Left kidney (tissue), 2 donors: ENCODE data around the gene SERF2. TPM values are rescaled to one million over a fixed set of nuclear protein-coding genes. Genes with fewer than 3 reads are reported as not detected.
A peak's percentile ranks its signal among the peaks of the same experiment; 100 is the strongest.
"Not testable (repeated sequence)": the region's sequence is repeated elsewhere in the genome, so short reads cannot be mapped to it uniquely, and the experiment has no call there.

ENCODE experiments used
- DNase-seq: peaks from one replicate; pipeline ENCODE4 v3.0.0-alpha.2; 2013
- polyA plus RNA-seq: library from polyadenylated mRNA; unstranded; fragments of 120-200 nt; gene quantifications from one replicate; pipeline ENCODE4 v1.2.1, GENCODE V29; 2013; ENCODE audit not compliant: insufficient read length

Gene SERF2
- polyA plus RNA-seq, 1 donor: 529 TPM

- no peak for DNase-seq
Measured at GRCh38 chr15:43826029-43826507, 33.9 kb downstream of the SERF2 start.

GRCh38 chr15:43826508-43827341, 34.6 kb downstream of the SERF2 start, which contains the start of gene WDR76:
Gene WDR76, plus strand, starts transcription at chr15:43827002. Its CDS starts 31 bp downstream, at chr15:43827033.
- DNase-seq: peak; percentile 82

GRCh38 chr15:43828061-43828657, 36.0 kb downstream of the SERF2 start:
- DNase-seq: peak; percentile 3

- not testable (repeated sequence) for DNase-seq
Measured at GRCh38 chr15:43829951-43830540, 37.9 kb downstream of the SERF2 start.

GRCh38 chr15:43830691-43831275, 38.7 kb downstream of the SERF2 start:
- DNase-seq: not testable (repeated sequence)

- DNase-seq: not testable (repeated sequence)
Measured at GRCh38 chr15:43831519-43832052, 39.5 kb downstream of the SERF2 start.

- DNase-seq: not testable (repeated sequence)
Measured at GRCh38 chr15:43832485-43832884, 40.4 kb downstream of the SERF2 start.

GRCh38 chr15:43845421-43845820, 53.3 kb downstream of the SERF2 start:
- DNase-seq: no peak

Other genes with a start within 250 kb of the SERF2 start
- gene PPIP5K1, start 202.1 kb upstream of the SERF2 start, polyA plus RNA-seq: 37.2 TPM
- 3.4 TPM for gene CKMT1B, start 198.3 kb upstream of the SERF2 start, polyA plus RNA-seq
- 1.8 TPM for gene STRC, start 173.5 kb upstream of the SERF2 start, polyA plus RNA-seq
- gene CATSPER2, start 143.5 kb upstream of the SERF2 start, polyA plus RNA-seq: 11.9 TPM
- gene CKMT1A, start 98.5 kb upstream of the SERF2 start, polyA plus RNA-seq: 2.5 TPM
- 569 TPM for gene PDIA3, start 45.9 kb upstream of the SERF2 start, polyA plus RNA-seq
- gene ELL3, start 15.4 kb upstream of the SERF2 start, polyA plus RNA-seq: 4.6 TPM
- gene SERINC4, start 7.9 kb downstream of the SERF2 start, polyA plus RNA-seq: not detected
- 21.6 TPM for gene HYPK, start 8.3 kb downstream of the SERF2 start, polyA plus RNA-seq
- 65.8 TPM for gene MFAP1, start 32.4 kb downstream of the SERF2 start, polyA plus RNA-seq
- 20.4 TPM for gene WDR76, start 34.7 kb downstream of the SERF2 start, polyA plus RNA-seq